NCI-H82 treated with DMSO at 0.1 percent for 48 hours (cell line): ENCODE measurements around the gene SLC9A3.

Experiments used
- DNase-seq: peaks from one replicate; lab custom pipeline; 2025; ENCODE audit not compliant: unreplicated experiment; lab: John Stamatoyannopoulos, UW

Gene SLC9A3

DNA sequence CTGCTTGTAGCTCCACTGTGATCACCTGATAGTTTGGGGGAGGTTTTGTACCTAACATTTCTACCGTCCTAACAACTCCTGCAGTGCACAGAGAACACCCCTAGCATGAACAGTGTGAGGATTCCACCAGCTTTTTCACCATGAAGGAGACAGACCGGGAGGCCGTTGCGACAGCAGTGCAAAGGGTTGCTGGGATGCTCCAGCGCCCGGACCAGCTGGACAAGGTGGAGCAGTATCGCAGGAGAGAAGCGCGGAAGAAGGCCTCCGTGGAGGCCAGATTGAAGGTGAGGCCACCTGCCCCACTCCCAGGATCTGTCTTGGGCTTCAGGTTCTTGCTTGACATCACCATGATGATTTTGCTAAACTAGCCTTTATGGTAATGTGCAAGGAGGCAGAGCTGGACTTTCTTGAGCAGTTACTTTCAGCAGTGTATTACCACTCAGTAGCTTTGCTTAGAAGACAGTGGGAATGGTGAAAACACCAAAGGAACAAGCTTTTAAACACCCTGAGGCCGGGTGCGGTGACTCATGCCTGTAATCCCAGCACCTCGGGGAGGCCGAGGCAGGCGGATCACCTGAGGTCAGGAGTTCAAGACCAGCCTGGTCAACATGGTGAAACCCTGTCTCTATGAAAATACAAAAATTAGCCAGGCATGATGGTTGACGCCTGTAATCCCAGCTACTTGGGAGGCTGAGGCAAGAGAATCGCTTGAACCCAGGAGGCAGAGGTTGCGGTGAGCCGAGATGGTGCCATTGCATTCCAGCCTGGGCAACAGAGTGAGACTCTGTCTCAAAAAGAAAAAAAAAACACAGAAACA lies 78.0 kb downstream of the SLC9A3 start:
- DNase-seq, result no peak

DNA sequence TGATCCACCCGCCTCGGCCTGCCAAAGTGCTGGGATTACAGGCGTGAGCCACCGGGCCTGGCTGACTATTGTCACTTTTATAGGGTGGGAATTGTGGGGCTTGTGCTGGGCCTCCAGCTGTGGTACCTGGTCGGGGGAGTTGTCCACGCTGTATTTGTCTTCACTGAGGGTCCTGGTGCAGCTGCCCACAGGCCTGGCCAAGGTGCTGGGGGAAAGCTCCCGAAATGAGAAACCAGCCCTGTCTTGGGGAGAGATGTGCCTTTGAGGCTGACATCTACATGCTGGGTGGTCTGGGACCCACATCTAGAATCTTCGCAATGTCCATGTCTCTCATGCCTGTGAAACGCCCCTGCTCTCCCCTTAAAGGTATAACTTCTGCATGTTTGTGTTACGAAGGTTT lies 78.7 kb downstream of the SLC9A3 start:
- no peak for DNase-seq

- DNase-seq, result no peak
Measured at GRCh38 chr5:444226-444625, 80.0 kb downstream of the SLC9A3 start.

GRCh38 chr5:443239-444151 lies 80.8 kb downstream of the SLC9A3 start:
- DNase-seq, result no peak

- DNase-seq, result no peak
Measured at GRCh38 chr5:442335-443238, 81.7 kb downstream of the SLC9A3 start, which contains the start of gene EXOC3. Gene EXOC3, plus strand, starts transcription at chr5:443176. Its CDS starts 3,030 bp downstream, at chr5:446206.

- no peak for DNase-seq
Measured at GRCh38 chr5:441996-442334, 82.3 kb downstream of the SLC9A3 start.

- DNase-seq, result no peak
Measured at GRCh38 chr5:440401-441201, 83.6 kb downstream of the SLC9A3 start.

- no peak for DNase-seq
Measured at GRCh38 chr5:439636-440035, 84.6 kb downstream of the SLC9A3 start.

GRCh38 chr5:439181-439580 lies 85.1 kb downstream of the SLC9A3 start:
- no peak for DNase-seq

DNA sequence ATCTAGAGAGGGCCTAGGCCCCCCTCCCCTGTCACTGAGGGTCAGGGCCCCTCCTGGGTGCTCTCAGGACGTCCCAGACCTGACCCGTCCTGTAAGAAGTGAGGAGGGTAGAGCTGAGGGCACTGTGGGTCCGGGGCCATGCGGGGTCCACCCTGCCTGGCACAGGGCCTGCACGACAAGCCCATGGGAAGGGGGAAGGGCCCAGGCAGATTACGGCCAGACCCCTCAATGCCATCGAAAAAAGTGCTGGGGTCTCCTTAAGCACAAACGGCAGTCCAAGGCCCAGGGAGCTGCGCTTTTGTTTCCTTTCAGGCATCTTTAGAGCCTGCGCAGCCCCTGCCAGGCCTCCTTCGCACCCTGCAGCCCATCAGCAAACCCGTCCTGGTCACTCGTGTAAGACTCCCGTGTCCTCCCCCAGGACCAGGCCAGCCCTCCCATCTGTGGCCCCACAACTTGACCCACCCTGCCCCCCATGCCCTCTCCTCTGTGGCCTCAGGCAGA lies 85.7 kb downstream of the SLC9A3 start:
- DNase-seq, result no peak

GRCh38 chr5:437281-437771 lies 86.9 kb downstream of the SLC9A3 start:
- DNase-seq, result no peak

DNA sequence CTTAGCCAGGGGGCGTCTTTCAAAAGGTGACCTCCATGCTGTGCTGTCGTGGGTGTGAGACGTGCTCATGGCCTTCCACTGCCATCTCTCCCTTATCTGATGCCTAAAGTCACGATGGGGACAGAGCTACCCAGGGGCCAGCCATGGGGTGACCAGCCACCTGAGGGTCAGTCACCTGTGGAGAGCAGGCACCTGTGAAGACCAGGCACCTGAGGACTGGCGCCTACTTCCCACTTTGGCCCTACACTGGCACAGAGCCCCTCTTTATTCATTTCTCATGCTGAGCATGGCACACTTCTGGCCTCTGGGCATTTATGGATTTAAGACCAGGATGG lies 87.6 kb downstream of the SLC9A3 start:
- DNase-seq, result no peak

DNA sequence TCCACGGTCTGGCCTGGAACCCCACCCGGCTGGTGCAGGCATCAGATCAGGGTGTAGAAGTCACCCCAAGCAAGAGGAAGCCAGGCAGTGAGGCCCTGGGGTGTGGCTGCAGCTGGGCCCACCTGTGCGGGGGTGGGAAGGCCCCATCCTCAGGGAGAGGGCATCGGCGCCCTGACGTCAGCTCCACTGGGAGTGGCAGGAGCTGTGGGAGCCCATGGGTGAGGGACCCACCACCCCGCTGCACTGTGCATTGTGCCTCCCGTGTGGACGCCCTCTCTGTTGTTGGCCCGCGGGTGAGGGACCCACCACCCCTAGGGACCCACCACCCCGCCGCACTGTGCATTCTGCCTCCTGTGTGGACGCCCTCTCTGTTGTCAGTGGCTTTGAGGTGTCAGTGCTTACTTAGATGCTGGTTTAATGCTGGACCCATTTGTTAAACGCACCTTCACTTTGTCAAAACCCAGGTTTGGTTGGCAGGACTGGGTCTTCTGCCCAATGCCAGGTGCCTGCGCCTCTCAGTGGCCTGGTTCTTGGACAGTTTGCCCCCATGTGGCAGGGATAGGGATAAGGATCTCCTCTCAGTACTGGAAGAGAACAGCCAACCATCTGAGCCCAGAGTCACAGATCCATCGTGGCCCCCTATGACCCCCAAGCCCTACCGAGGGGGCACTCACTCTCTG lies 88.1 kb downstream of the SLC9A3 start:
- DNase-seq, result no peak

GRCh38 chr5:435156-435790 lies 89.0 kb downstream of the SLC9A3 start:
- DNase-seq, result no peak

DNA sequence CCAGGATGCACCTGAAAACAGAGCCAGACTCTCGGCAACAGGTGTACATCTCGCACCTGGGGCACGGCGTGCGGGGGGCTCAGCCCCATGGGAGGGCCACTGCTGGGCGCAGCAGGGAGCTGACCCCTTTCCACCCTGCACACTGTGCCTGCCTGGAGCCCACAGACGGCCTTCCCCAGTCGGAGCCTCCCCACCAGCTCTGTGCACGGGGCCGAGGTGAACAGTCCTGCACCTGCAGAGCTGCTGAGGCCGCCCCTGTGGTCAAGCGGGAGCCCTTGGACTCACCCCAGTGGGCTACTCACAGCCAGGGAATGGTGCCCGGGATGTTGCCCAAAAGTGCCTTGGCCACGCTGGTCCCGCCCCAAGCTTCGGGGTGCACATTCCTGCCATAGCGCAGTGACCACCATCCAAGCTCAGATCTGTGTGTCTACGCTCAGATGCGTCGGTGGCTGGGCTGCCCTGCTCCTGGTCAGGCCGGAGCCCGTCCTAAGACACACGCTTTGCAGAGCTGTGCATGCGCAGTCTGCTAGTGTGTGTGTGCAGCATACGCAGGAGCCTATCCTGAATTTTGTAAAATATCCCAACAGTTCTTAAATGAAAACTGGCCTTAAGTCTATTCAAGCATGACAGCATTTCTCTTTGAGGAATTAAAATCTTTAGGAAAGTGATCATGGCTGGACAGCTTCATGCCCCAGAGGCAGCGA lies 89.7 kb downstream of the SLC9A3 start:
- DNase-seq, result no peak

DNA sequence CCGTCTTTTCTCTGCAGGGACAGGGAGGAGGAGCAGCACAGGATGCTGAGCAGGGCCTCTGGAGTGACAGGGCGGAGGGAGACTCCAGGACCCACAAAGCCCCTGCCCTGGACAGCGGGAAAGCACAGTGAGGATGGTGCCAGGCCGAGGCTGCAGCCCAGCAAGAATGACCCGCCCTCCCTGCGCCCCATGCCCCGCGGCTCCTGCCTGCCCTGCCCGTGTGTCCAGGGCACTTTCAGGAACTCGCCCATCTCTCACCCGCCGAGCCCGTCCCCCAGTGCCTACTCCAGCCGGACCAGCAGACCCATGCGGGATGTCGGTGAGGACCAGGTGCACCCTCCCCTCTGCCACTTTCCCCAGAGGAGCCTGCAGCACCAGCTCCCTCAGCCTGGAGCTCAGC lies 90.4 kb downstream of the SLC9A3 start:
- DNase-seq, result no peak

DNA sequence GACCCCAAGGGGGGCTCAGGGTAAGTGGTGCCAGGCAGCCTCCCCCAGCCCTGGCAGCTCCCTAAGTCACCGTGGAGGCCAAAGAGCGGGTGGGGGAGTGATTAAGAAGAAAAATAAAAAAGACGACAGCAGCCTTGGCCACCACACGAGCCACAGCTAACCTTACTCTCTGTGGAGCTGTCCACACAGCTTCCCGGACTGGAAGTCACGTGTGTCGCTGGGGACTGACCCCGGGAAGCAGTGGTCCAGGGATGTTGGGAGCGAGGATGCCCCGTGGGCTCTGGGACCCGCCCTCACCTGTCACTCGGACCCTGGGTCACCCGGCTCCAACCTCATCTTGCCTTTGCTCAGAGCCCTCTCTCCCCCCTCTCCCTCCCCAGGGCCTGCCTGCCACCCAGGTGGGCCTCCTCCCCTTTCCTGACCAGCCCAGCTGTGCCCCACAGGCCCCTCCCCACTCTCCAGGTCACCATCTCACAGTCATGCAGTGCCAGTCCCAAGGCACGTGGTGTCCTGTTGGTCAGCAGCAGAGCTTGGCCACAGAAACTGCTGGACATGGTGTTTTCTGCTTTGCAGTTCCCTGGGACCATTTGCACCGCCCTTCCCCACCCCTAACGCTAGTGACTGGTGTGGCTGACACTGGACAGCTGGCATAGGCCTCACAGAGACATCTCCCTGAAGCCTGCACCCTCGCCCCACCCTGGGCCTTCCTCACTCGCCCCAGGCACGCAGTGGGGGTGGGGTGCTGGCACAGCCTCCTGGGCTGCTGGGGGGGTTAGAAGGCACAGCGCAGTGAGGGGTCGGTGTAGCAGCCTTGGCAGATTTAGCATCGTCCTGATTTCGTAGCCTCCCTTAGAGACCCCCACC lies 91.1 kb downstream of the SLC9A3 start:
- DNase-seq, result no peak
